ENCODE data around the gene GAS2L2.
"Not testable (repeated sequence)": the region's sequence is repeated elsewhere in the genome, so short reads cannot be mapped to it uniquely, and the experiment has no call there.

The GAS2L2 gene

GRCh38 chr17:35773129-35773528, 20.1 kb upstream of the GAS2L2 start:
- DNase-seq = no peak

GRCh38 chr17:35769895-35770486, 17.0 kb upstream of the GAS2L2 start:
- no peak for DNase-seq

DNA sequence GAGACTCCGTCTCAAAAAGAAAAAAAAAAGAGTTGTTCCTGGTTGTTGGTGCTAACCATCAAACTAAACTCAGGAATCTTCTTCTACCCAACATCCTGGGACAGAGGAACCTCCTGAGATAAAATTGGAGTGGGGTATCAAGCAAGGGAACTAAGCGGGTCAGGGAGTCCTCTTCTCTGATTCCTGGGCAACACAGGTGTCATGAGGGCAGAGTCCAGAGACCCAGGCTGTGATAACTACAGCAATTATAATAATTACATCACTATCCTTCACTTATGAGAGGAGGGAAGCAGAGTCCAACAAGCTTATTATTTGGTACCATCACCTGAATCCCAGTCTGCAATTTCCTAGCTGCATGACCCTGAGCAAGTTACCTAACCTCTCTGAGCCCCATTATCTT, 15.8 kb upstream of the GAS2L2 start:
- DNase-seq = no peak

DNA sequence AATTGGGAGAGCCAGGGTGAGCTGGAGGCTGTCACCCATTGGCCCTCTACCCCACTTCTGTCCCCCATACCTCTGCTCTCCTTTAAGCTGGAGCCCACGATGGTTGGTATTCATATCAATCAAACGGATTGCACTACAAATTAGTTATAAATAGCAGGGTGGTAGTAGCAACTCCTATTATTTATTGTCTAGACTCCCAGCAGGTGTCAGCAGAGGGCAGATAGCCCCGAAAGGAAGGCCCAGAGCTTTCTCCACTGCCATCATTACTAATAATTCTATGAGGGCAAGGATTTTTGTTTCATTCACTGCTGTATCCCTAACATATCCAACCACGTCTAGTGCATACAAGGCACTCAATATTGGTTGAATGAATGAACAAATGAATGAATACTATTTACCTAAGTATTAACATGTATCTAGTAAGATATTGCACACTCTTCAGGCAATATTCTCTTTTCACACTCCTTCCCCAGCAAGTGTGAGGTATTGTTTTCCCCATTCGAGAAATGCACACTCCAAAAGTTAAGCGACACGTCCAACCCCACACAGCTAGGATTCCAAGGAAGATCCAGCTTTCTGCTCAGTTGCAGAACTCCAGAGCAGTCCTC, 14.0 kb upstream of the GAS2L2 start:
- no peak for DNase-seq

DNA sequence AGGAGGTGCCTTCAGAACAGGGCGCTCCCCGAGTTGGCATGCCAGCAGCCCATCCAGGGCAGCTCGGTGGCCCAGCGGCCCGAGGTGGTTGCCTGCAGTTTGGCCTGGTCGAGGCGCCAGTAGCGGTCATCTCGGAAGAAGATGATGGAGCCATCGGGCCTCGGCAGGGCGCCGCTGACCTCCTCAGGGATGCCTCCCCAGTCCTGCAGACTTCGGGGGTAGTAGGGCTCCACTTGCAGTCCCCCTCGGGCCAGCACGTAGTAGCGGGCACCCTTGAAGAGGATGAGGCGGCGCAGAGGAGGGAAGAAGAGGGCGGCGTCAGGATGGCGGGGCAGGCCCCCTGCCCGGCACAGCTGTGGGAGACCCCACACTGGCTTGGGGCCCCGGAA, 13.4 kb upstream of the GAS2L2 start:
- DNase-seq = no peak

GRCh38 chr17:35765756-35766488, 12.9 kb upstream of the GAS2L2 start:
- DNase-seq = no peak

DNA sequence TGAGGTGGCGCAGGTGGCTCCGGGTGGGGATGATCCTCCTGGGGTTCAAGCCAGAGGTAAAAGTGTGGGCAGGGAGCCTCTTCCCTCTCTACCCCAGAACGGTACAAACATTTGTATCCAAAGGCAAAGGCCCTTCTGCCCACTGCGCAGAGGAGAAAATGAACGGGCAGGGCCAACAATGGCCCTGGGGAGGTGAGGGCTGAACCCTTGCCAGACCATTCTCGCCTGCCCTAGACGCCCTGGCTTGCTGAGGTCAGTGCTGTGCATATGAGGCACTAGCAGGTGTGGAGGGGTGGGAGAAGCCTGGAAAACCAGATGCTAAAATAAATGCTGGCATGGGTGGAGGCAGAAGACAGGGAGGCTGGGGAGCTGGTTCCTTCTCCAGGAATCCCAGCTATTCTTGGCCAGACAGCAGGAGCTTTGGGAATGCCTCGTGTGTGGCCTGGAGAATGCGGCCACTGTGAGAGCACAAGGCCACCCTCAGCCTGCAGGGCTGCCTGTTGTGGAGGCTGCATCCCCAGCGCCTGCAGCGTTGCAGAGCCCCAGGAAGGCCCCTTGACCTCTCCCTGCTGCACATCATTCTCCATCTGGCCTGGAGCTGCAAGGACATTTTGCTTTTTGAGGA, 12.2 kb upstream of the GAS2L2 start:
- DNase-seq = no peak

GRCh38 chr17:35764123-35764991, 11.3 kb upstream of the GAS2L2 start:
- peak; percentile 44 for DNase-seq

GRCh38 chr17:35763767-35764122, 10.7 kb upstream of the GAS2L2 start:
- DNase-seq = no peak

- no peak for DNase-seq
Observed at GRCh38 chr17:35761601-35762000, 8.6 kb upstream of the GAS2L2 start.

GRCh38 chr17:35760587-35760986, 7.5 kb upstream of the GAS2L2 start, which contains the start of gene C17orf50:
Gene C17orf50 (plus strand): TSS chr17:35760887. CDS start chr17:35760942, 55 bp downstream.
- DNase-seq = no peak

- DNase-seq = no peak
Observed at GRCh38 chr17:35757243-35757642, 4.2 kb upstream of the GAS2L2 start.

GRCh38 chr17:35752471-35752870, 568 bp downstream of the GAS2L2 start:
- DNase-seq = no peak

GRCh38 chr17:35751541-35751940, 1.5 kb downstream of the GAS2L2 start:
- not testable (repeated sequence) for DNase-seq

GRCh38 chr17:35750526-35751395, 2.3 kb downstream of the GAS2L2 start:
- DNase-seq = no peak

- DNase-seq = no peak
Observed at GRCh38 chr17:35749560-35750412, 3.3 kb downstream of the GAS2L2 start.

GRCh38 chr17:35748979-35749378, 4.1 kb downstream of the GAS2L2 start:
- no peak for DNase-seq

DNA sequence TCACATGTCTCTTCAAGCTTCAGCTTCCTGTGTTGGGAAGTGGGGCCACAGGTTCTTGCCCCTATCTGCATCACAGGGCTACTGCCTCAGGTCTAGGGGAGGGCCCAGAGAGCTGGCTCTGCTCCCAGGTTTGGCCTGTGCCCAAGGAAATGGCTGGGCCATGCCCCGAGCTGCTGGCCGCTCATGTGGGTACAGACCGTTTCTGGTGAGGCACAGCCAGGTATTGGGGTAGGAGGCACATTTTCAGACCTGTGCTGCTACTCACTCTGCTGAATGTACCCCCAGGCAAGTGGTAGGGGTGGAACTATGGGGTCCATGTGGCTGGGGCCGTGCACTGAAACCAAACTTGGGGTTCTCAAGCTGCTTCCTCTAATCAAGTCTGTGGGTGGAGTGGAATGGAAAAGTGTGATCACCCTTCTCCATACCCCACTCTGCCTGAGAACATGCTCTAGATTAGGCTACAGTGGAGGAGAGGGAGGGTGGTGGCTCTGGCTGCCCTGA, 4.6 kb downstream of the GAS2L2 start:
- no peak for DNase-seq

DNA sequence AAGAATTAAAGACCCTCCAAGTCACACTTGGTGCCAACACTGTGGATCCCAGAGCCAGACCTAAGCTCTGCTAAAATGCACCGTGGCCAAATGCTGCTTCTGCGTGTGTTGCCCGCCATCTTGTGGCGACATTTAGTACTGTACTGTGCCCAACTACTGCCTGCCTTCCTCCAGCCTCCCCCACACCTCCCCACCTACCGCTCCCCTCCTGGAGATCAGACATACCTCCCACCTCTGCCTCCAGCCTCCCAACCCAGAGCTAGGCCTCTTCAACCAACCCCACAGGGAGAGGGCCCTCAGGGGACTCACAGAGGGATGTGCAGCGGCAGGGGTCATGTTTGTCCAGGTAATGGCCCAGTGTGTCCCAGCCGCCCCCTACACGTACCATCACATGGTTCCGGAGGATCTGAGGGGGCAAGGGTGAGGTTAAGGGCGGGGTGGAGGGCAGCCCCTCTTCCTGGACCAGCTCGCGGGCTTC, 5.5 kb downstream of the GAS2L2 start:
- peak; percentile 14 for DNase-seq

DNA sequence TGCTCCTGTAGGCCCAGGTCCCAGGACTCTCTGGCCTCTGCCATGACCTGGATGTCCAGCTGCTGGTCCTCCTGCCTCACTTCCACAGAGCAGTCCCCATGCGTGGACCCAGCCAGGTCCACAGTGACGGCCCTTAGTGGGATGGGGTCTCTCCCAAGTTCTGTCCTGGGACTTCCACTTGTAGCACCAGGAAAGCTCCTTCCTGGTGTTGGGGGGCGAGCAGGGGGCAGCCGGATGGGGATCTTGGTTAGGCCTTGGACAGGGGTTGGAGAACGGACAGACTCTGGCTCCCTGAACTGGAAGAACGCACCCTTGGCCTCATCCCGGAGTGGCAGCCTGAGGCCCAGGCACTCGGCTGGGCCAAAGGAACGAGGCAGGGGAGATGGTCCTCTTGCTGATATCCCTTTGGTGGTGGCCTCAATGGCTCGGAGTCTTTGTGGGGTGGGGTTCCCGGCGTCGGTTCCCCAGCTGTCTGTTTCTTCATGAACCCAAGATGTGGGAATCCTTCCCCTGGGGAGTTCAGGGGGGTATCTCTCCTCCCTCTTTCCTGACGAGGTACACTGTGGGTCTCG, 7.2 kb downstream of the GAS2L2 start:
- DNase-seq = no peak
